WTC11 (cell line): ENCODE results near the gene CNTNAP2. TPM values are rescaled to one million over a fixed set of nuclear protein-coding genes. Genes with fewer than 3 reads are reported as not detected.

Experiments used
- ATAC-seq: fragments of 200-7000 bp; cut with Tn5 transposase; 2 replicates; pipeline ENCODE4 v1.10.0; 2021; ENCODE audit warnings: mild to moderate bottlenecking, moderate library complexity
- CTCF ChIA-PET: fragments of 300-600 bp; sonication (Branson Sonifier 250); formaldehyde crosslinking; loops from one replicate; lab custom pipeline; 2021; ENCODE audit warnings: antibody characterized with exemption; lab: Charles Lee
- POLR2A ChIA-PET: fragments of 350-600 bp; sonication (Branson Sonifier 250); formaldehyde crosslinking; loops from one replicate; lab custom pipeline; 2021; ENCODE audit warnings: antibody characterized with exemption; lab: Charles Lee
- DNase-seq: peaks from one replicate; pipeline ENCODE4 v3.0.0; 2021; ENCODE audit warnings: low spot score
- H3K27ac Mint-ChIP-seq: 2 replicates; pipeline ENCODE4 v1.8.0; 2021; ENCODE audit warnings: mixed read lengths
- H3K27me3 Mint-ChIP-seq: 2 replicates; pipeline ENCODE4 v1.8.0; 2021; ENCODE audit warnings: low read depth, mild to moderate bottlenecking, moderate library complexity, mixed read lengths
- H3K36me3 Mint-ChIP-seq: 2 replicates; pipeline ENCODE4 v1.8.0; 2021; ENCODE audit warnings: mixed read lengths
- H3K4me1 Mint-ChIP-seq: 2 replicates; pipeline ENCODE4 v1.8.0; 2022; ENCODE audit warnings: mixed read lengths
- H3K4me3 Mint-ChIP-seq: 2 replicates; pipeline ENCODE4 v1.8.0; 2021; ENCODE audit warnings: mild to moderate bottlenecking, moderate library complexity, mixed read lengths
- H3K9me3 Mint-ChIP-seq: 2 replicates; pipeline ENCODE4 v1.8.0; 2021; ENCODE audit warnings: mixed read lengths
- AFF4 ChIP-seq: sonication (generic); formaldehyde crosslinking; IDR thresholded peaks from 2 replicates; pipeline ENCODE4 v1.8.1; 2023; ENCODE audit warnings: mild to moderate bottlenecking, missing genetic modification reagents, borderline replicate concordance
- ATF6 ChIP-seq: sonication (generic); formaldehyde crosslinking; IDR thresholded peaks from 2 replicates; pipeline ENCODE4 v1.8.1; 2023; ENCODE audit warnings: mild to moderate bottlenecking, missing genetic modification reagents
- CBFB ChIP-seq: sonication (generic); formaldehyde crosslinking; IDR thresholded peaks from 2 replicates; pipeline ENCODE4 v1.8.1; 2022; ENCODE audit warnings: mild to moderate bottlenecking, low read depth, missing genetic modification reagents
- CREB1 ChIP-seq: sonication (generic); formaldehyde crosslinking; IDR thresholded peaks from 2 replicates; pipeline ENCODE4 v1.8.0; 2023; ENCODE audit warnings: mild to moderate bottlenecking, missing genetic modification reagents
- E2F1 ChIP-seq: sonication (generic); formaldehyde crosslinking; IDR thresholded peaks from 2 replicates; pipeline ENCODE4 v1.8.0; 2022; ENCODE audit warnings: mild to moderate bottlenecking, missing genetic modification reagents
- E2F4 ChIP-seq: sonication (generic); formaldehyde crosslinking; IDR thresholded peaks from 2 replicates; pipeline ENCODE4 v1.8.1; 2022; ENCODE audit warnings: low read depth, mild to moderate bottlenecking, moderate library complexity, missing genetic modification reagents, borderline replicate concordance
- ERG ChIP-seq: fragments of 250-450 bp; sonication (Bioruptor Pico); IDR thresholded peaks from 2 replicates; pipeline ENCODE4 v1.8.0; 2021; ENCODE audit warnings: mild to moderate bottlenecking
- ESRRA ChIP-seq: sonication (generic); formaldehyde crosslinking; IDR thresholded peaks from 2 replicates; pipeline ENCODE4 v1.8.1; 2022; ENCODE audit warnings: mild to moderate bottlenecking, missing genetic modification reagents, borderline replicate concordance
- FOXP1 ChIP-seq: sonication (generic); formaldehyde crosslinking; IDR thresholded peaks from 2 replicates; pipeline ENCODE4 v1.8.0; 2022; ENCODE audit warnings: missing genetic modification reagents, mild to moderate bottlenecking, moderate library complexity, borderline replicate concordance
- IRF1 ChIP-seq: sonication (generic); formaldehyde crosslinking; IDR thresholded peaks from 2 replicates; pipeline ENCODE4 v1.8.0; 2023; ENCODE audit warnings: missing genetic modification reagents
- MLX ChIP-seq: sonication (generic); formaldehyde crosslinking; IDR thresholded peaks from 2 replicates; pipeline ENCODE4 v1.8.1; 2023; ENCODE audit warnings: mild to moderate bottlenecking, missing genetic modification reagents, moderate library complexity
- MYBL2 ChIP-seq: sonication (generic); formaldehyde crosslinking; IDR thresholded peaks from 2 replicates; pipeline ENCODE4 v1.8.1; 2023; ENCODE audit warnings: mild to moderate bottlenecking, moderate library complexity, missing genetic modification reagents
- NR2C2 ChIP-seq: sonication (generic); formaldehyde crosslinking; IDR thresholded peaks from 2 replicates; pipeline ENCODE4 v1.8.0; 2022; ENCODE audit warnings: mild to moderate bottlenecking, missing genetic modification reagents
- SMAD3 ChIP-seq: sonication (generic); formaldehyde crosslinking; IDR thresholded peaks from 2 replicates; pipeline ENCODE4 v1.8.0; 2022; ENCODE audit warnings: missing genetic modification reagents, mild to moderate bottlenecking, borderline replicate concordance
- TCF7 ChIP-seq: sonication (generic); formaldehyde crosslinking; IDR thresholded peaks from 2 replicates; pipeline ENCODE4 v1.8.0; 2022; ENCODE audit warnings: mild to moderate bottlenecking, low read depth, missing genetic modification reagents, moderate library complexity
- TEAD1 ChIP-seq: sonication (generic); formaldehyde crosslinking; IDR thresholded peaks from 2 replicates; pipeline ENCODE4 v1.8.0; 2022; ENCODE audit warnings: mild to moderate bottlenecking, missing genetic modification reagents
- TEAD4 ChIP-seq: sonication (generic); formaldehyde crosslinking; IDR thresholded peaks from 2 replicates; pipeline ENCODE4 v1.8.0; 2022; ENCODE audit warnings: mild to moderate bottlenecking, missing genetic modification reagents
- TP53 ChIP-seq: sonication (generic); formaldehyde crosslinking; IDR thresholded peaks from 2 replicates; pipeline ENCODE4 v1.8.1; 2023; ENCODE audit warnings: mild to moderate bottlenecking, missing genetic modification reagents
- ZNF317 ChIP-seq: sonication (generic); formaldehyde crosslinking; IDR thresholded peaks from 2 replicates; pipeline ENCODE4 v1.8.1; 2023; ENCODE audit warnings: low read depth, mild to moderate bottlenecking, moderate library complexity, missing genetic modification reagents, borderline replicate concordance
- total RNA-seq: library from RNA; stranded (reverse); gene quantifications from 3 replicates; pipeline ENCODE4 v1.2.3, GENCODE V29; 2021

Gene CNTNAP2
- total RNA-seq, 1 experiment from 2014 or later = 63.8 TPM

- CTCF ChIA-PET = no interaction called here
- Mint-ChIP-seq H3K9me3 (peaks cover 18% of the 10 kb centered on the region), H3K27ac (no peak overlapping the region), H3K4me1 (no peaks in the 10 kb centered on the region), H3K27me3 (no peaks in the 10 kb centered on the region), H3K36me3 (no peaks in the 10 kb centered on the region), H3K4me3 (no peak overlapping the region)
- peak; percentile 89 for ATAC-seq
- DNase-seq = no peak
- TF ChIP-seq CBFB (CRISPR knock-in tag) (no peak), MLX (CRISPR knock-in tag) (no peak), E2F4 (CRISPR knock-in tag) (no peak), CREB1 (CRISPR knock-in tag) (no peak), TEAD4 (CRISPR knock-in tag) (no peak), ZNF317 (CRISPR knock-in tag) (no peak), SMAD3 (CRISPR knock-in tag) (no peak), FOXP1 (CRISPR knock-in tag) (no peak), ATF6 (CRISPR knock-in tag) (no peak), AFF4 (CRISPR knock-in tag) (no peak), TP53 (CRISPR knock-in tag) (no peak), ERG (no peak), TCF7 (CRISPR knock-in tag) (no peak), IRF1 (no peak), MYBL2 (no peak), E2F1 (CRISPR knock-in tag) (no peak), NR2C2 (CRISPR knock-in tag) (no peak), TEAD1 (CRISPR knock-in tag) (no peak), ESRRA (CRISPR knock-in tag) (no peak)
- POLR2A ChIA-PET = no interaction called here
These were observed 553.9 kb downstream of the CNTNAP2 start for GRCh38 chr7:146670532-146670931.
